Right lung (tissue), 5 donors: ENCODE measurements around the gene SIK3. TPM values are rescaled to one million over a fixed set of nuclear protein-coding genes. Genes with fewer than 3 reads are reported as not detected.

ENCODE experiments used
- DNase-seq, 2 donors: peaks; one replicate each; pipeline ENCODE4 v3.0.0-alpha.2; 2013
- polyA plus RNA-seq, 5 donors: library from polyadenylated mRNA; unstranded; fragments of 120-200 nt; gene quantifications; one replicate each; pipeline versions ENCODE4 v1.2.1 to v1.2.3, GENCODE V29; 2013; ENCODE audit warnings: inconsistent platforms in 1 of 5, low replicate concordance in 1 of 5; ENCODE audit not compliant: insufficient read length in 5 of 5, insufficient read depth in 1 of 5

Gene SIK3
- polyA plus RNA-seq, 5 donors: 25.9 to 41.9 (median 29.5) TPM

- DNase-seq: no peak
Measured at GRCh38 chr11:117009905-117010605, 88.2 kb downstream of the SIK3 start.

- no peak for DNase-seq
Measured at GRCh38 chr11:117005758-117006157, 92.5 kb downstream of the SIK3 start.

GRCh38 chr11:117002639-117003299, 95.5 kb downstream of the SIK3 start:
- no peak for DNase-seq

GRCh38 chr11:117000014-117000737, 98.1 kb downstream of the SIK3 start:
- no peak for DNase-seq

GRCh38 chr11:116997071-116997470, 101.2 kb downstream of the SIK3 start:
- DNase-seq: no peak

DNA sequence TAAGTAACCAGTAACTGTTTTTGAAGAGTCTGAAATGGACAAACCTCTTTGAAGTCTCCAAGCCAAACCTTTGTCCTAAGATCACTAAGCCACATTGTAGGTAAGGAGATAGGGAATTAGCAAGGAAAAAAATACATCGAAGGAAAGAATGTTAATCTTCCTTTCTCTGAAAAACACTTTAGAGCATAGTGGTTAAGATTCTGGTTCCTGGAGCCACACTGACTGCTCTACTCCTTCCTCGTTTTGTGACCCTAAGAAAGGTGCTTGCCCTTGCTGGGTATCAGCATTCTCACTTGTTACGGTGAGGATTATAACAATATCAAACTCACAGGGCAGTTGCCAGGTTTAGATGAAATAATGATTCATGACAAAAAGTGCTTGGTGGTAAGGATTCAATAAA, 104.0 kb downstream of the SIK3 start:
- no peak for DNase-seq

DNA sequence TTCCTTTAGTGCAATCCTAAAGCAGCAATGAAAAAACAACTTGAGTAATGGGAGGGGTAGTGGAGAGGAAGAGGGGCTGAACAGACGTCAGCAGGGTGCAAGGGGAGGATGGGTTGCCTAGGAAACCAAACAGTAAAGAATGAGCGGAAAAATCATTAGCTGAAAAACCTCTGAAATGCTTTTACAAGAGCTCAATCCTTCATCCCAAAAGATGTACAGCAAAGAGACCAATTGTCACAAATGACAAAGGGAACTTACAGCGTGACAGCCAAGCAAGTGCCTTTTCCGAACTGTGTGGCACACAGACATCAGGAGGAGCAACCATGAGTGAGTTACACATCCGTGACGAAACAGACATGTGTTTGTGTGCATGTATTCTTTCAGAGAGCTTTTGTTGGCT, 104.6 kb downstream of the SIK3 start:
- DNase-seq: peak in 1 of 2 donors; percentile 54

DNA sequence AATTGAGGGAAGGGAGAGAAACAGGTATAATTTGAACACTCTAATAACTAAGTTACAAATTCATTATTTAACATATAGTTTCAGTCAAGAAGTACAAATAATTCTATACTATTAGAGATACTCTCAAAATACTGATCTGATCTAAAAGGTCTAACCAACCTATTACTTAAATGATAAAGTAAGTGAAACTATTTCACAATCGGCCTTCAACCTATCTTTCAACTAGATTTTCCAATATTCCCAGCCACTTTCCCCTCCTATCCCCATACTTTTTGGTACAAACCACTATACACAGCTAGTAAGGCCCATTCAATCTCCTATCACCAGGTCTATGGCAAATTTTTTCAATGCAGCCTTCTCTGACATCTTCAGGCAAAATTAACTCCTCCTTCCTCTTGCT, 106.7 kb downstream of the SIK3 start:
- DNase-seq: no peak

DNA sequence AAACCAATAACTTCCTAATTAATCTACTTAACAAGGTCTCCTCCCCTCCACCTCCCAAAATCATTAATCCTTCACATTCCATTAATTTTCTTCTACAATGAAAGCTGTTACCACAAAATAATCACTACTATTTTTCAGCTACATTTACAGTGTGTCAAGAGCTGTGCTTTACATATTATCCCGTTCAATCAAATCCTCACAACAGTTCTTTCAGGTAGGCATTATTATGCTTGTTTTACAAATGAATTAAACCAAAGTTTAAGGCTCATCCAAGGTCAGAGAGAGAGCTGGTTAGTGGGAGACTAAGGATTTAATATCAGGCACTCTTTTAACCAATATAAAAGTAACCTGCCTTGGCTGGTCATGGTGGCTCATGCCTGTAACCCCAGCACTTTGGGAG, 107.4 kb downstream of the SIK3 start:
- DNase-seq: no peak

- no peak for DNase-seq
Measured at GRCh38 chr11:116990061-116990473, 108.2 kb downstream of the SIK3 start.

DNA sequence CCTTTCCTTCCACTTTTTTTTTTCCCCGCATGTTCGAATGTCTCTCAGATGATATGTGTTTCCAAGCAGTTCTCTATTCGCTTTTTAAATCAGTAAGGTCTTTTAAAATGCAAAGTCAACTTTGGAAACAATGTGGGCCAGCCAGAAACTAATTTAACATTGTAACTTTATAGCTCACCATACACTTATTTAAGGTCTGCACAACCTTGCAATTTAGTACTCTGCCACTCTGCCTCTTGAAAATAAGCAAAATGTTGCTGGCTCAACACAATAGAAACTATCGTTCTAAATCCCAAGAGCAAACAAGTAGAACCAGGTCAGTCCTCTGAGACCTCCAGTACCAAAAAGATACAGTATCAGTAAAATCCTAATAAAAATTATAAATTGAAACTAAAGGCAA, 109.0 kb downstream of the SIK3 start:
- DNase-seq: no peak

GRCh38 chr11:116986521-116987105, 111.6 kb downstream of the SIK3 start:
- no peak for DNase-seq

DNA sequence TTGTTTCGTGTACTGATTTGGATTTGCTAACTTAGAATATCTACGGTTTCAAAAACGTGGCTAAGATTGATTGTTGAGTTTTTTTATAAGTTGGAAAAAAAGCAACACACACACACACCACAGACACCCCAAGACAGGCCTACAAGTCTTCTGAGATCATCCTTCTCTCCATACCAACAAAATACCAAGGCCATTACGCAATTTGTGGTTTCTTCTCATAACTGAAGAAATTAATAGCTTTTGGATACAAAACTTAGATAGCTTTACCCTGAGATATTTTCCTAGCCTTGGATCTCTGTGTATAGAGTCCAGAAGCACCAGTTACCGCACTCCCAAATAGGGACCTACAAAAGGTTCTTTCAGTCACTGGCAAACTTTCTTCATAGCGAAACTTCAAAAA, 113.6 kb downstream of the SIK3 start:
- no peak for DNase-seq

DNA sequence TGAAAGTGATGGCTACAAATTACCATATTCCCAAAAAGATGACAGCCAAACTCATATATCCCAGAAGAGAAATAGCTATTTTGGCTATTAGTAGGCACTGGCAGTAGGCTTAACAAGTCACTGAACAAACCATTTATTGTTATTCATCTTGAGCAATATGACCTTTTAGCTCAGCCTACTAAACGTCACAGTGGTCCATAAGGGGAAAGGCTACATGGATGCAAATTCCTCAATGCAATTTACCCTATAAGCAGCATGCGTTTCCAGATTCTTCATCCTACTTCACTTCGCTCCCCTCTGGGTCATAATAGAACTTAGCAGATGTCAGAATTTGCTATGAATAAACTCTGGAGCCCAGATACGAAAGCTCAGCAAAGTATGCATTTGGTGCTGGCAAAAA, 114.0 kb downstream of the SIK3 start:
- DNase-seq: no peak

DNA sequence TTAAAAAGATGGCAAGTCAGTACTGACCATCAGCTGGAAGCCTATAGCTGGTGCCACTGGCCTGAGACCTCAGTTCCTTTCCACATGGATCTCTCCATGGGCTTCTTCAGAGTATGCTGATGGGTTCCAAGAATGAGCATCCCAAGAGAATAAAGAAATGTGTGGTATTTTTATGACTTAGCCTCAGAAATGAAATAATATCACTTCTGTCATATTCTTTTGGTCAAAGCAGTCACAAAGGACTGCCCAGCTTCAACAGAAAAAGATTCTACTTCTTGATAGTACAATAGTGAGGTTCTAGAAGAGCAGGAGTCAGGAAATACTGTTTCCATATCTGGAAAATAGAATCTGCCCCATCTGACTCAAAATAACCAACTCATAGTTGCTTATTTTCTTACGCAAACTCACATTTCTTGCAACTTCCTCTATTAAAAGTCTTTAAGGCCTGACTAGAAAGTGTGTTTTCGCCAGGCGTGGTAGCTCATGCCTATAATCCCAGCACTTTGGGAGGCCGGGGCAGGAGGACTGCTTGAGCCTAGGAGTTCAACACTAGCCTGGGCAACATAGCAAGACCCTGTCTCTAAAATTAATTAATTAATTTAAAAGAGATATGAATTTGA, 116.9 kb downstream of the SIK3 start:
- DNase-seq: no peak

GRCh38 chr11:116980136-116980793, 118.0 kb downstream of the SIK3 start:
- no peak for DNase-seq

GRCh38 chr11:116976941-116977570, 121.2 kb downstream of the SIK3 start:
- DNase-seq: no peak

- no peak for DNase-seq
Measured at GRCh38 chr11:116975661-116976060, 122.6 kb downstream of the SIK3 start.

DNA sequence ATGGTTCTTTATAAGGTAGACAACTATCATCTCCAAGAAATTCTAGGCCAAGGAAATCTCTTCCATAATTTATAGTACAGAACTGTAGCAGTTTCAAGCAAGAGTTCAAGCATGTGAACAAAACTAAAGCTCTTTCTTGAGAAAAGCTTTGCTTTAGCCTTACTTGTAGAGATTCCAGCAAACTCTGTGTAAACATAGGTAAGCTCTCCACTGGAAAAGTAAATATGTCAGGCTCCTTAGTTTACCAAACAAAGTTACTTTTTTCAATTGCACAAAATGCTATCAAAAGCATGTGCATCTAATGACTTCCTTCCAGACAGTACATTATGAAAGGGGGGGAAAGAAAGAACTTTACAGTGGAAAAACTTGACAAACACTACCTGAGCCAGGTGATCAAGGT, 125.0 kb downstream of the SIK3 start:
- DNase-seq: no peak

DNA sequence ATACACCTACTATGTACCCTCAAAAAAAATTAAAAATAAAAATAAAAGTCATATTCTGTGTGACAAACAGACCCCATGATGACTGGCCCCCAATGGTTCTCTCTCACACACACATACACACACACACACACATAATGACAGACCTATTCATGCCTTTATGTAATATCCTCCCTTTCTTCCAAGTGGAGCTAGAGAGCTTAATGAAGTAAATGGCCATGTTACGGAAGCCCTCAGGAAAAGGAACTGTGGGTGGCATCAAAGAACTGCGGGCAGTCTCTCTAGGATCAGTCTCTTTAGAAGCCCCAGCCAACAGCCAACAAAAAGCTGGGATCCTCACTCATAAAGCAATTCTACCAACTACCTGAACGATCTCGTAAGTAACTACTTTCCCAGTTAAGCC, 125.5 kb downstream of the SIK3 start:
- no peak for DNase-seq
